ENCODE results near the gene ATP1A2.

The ATP1A2 gene

DNA sequence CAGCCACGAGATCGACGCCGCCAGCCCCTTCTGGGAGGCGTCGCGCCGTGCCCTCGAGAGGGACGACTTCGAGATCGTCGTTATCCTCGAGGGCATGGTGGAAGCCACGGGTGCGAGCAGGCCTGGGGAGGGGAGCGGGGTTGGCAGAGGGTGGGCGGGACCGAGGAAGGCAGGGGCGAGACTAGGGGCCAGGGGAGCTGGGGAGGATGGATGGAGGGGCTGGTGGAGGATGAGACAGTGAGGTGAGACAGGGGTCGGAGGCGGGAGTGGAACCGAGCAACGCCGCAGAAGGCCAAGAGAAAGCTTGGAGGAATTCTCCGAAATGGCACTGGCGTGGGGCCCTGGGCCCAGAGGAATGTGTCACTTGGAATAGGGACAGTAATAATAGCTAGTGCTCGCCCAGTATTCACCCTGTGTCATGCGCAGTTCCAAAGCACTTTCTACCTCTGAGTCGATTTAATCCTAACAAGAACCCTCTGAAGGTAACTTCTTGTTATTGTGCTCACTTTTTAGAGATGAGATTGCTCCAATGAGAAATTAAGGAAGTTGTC lies 30.7 kb upstream of the ATP1A2 start:
- DNase-seq (ENCODE audit: low read depth in 1 of 2, low spot score in 1 of 2) = no peak

DNA sequence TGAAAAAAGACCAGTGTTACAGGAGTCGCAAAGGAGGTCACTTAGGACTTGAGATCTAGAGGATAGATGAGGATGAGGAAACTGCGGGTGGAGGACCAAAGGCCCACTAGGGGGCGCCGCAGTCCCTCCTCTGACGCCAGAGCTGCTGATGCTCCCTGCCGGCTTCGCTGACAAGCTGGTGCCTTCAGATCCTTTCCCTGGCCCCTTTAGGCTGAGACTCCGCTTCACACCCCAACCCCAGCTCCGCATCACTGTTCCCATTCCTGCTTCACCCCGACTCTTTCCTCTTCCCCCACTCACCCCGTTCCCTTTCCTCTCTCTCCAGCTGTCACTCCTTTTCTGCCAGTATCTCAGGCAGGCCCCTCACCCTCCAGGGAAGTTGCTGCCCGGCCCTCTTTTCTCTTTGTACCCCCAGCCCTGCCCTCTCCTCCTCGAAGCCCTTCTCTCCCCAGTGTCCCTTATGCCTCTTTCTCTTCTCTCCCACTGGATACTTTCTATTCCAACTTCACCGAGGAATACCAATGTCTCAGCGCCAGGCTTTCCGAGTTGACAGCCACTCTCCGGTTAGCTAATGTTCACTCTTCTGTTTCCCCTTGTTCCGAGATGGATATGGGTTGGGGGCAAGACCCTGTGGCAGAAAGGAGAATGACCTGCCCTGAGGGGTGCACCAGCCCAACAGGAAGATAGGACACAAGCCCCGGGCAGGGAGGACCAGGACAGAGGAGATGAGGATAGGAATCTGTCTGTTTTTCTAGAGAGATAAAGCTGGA lies 29.7 kb upstream of the ATP1A2 start:
- DNase-seq (ENCODE audit: low read depth in 1 of 2, low spot score in 1 of 2) = peak; percentile 58 to 63

DNA sequence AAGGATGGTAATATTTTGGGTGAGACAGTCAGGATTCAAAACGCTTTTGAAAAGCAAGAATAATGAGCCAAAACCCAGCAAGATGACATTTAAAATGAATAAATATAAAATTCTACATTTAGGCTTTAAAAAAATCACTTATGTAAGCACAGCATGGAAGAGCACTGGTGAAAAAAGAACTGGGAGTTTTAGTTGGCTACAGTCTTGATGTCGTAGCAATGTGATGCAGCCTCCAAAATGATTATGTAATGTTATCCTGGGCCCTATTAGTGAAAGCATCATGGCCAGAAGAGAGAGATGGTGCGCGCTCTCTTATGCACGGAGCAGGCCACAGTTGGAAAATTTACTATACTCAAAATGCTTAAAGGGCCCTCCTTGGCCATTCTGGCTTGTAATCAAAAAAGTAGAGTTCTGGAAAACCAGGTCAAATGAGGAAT lies 29.1 kb upstream of the ATP1A2 start:
- no peak for DNase-seq (ENCODE audit: low read depth in 1 of 2, low spot score in 1 of 2)

DNA sequence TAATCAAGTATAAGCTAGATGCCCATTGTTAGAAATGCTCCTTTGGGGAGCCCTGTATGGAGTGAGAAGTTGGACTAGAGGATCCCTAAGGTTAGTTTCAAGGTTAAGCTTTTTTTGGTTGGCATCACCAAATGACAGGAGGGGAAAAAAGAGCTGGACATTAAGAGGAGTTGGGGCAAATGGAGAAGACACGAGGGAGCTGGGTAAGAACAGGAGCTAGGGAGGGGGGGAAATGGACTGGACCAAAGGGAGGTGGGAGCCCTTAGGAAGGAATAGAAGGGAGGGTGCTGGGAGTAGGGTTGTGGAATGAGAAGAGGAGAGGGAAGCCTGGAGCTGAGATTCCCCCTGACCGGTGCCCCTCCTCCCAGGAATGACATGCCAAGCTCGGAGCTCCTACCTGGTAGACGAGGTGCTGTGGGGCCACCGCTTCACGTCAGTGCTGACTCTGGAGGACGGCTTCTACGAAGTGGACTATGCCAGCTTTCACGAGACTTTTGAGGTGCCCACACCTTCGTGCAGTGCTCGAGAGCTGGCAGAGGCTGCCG lies 28.4 kb upstream of the ATP1A2 start:
- DNase-seq (ENCODE audit: low read depth in 1 of 2, low spot score in 1 of 2) = no peak

DNA sequence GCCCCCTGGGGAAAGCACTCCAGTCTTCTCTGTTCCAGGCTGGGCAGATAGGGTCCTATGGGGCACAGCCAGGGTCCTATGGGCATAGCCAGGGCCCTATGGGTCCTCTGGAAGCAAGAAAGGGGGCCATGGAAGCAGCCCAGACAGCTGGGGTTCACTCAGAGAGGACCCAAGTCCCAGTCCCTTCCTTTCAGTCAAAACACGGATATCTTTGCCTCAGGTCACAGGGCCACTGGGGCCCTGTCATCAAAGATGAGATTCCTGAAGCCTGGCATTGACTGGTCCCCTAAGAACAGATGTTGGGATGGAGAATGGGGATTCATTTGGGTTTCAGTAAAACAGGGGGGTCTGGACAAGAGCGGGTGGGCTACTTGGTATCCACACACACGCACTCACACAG lies 25.7 kb upstream of the ATP1A2 start:
- DNase-seq (ENCODE audit: low read depth in 1 of 2, low spot score in 1 of 2) = no peak

DNA sequence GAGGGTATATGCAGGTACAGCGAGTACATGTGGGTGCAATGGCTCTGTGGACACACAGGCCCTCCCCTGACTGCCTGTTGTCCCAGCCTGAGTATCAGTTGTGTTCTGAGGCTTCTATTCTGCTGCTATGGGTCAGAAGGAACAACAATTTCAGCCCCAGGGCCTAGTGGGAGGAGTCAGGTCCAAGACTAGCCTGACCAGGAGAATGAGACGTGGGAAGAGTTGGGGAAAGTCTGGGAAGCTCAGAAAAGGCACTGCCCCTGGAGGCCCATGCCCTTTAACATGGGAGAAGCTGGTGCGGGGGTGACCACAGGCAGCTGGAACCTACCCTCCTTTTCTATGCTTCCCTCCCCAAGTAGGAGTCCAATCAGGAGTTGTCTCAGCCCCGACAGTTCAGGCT lies 24.8 kb upstream of the ATP1A2 start:
- DNase-seq (ENCODE audit: low read depth in 1 of 2, low spot score in 1 of 2) = no peak

DNA sequence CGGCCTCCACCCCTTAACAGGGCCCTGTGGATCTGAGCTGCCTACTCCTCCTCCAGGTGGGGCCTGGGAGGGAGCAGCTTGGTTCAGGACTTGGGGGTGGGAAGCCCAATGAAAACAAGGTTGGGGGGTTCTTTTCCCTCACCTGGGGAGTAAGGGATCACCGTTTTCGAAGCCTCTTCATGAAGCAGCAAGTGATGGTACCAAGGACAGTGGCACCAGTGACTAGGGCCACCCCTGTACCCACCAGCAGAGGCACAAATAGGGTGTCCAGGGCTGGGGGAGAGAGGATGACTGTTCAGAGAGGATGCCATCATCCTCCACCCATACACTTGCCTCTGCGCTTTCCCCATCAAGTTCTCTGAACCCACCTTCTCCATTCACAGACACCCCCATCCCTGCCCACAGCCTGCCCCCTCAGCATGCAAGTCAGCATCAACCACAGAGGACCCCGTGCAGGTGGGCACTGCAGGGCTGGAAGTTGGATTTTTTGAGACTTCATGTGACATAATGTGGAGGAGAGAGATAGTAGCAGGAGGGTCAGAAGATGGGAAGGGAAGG lies 23.8 kb upstream of the ATP1A2 start:
- DNase-seq (ENCODE audit: low read depth in 1 of 2, low spot score in 1 of 2) = no peak

DNA sequence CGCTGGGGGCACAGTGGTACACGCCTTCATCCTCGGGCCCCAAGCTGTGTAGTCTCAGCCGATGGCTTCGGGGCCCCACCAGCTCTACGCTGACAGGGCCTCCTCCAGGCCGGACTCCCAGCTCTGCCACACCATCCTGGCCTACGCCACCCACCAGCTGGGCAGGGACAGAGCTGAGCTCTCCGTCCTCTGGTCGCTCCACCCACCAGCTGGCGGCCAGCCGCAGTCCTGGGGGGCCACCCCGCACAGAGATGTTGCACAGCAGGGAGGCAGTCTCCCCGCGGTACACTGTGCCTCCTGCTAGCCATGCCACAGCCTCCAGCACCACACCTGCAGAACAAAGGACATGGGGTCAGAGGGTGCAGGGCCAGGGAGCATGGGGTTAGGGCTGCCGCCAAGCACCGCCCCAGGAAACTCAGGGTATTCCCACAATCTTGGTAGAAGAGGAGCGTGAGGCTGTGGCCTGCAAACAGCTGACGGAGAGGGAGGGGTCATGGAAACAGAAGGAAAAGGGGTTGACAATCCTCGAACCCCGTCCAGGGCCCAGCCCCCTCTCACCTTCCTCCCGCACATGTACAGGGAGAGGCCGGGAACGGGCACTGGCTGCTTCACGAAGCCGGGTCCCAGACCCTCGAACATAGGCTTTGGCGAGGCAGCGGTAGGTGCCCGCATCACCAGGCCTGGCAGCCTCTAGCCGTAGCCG lies 23.0 kb upstream of the ATP1A2 start:
- DNase-seq (ENCODE audit: low read depth in 1 of 2, low spot score in 1 of 2) = no peak

DNA sequence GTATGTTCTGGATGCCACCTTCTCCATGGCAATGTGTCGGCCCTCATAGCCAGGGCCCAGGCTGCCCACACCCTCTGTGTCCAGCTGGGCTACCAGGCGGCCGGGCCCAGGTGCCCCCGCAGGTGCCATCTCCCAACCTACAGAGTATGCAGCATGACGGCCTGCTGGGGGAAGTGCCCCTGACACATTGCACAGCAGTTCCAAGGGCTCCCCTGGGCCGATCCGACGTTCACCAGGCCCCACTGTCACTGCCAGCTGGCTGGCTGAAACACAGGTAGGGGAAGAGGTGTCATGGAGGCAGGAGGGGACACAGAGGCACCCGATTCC lies 22.5 kb upstream of the ATP1A2 start:
- DNase-seq (ENCODE audit: low read depth in 1 of 2, low spot score in 1 of 2) = no peak

DNA sequence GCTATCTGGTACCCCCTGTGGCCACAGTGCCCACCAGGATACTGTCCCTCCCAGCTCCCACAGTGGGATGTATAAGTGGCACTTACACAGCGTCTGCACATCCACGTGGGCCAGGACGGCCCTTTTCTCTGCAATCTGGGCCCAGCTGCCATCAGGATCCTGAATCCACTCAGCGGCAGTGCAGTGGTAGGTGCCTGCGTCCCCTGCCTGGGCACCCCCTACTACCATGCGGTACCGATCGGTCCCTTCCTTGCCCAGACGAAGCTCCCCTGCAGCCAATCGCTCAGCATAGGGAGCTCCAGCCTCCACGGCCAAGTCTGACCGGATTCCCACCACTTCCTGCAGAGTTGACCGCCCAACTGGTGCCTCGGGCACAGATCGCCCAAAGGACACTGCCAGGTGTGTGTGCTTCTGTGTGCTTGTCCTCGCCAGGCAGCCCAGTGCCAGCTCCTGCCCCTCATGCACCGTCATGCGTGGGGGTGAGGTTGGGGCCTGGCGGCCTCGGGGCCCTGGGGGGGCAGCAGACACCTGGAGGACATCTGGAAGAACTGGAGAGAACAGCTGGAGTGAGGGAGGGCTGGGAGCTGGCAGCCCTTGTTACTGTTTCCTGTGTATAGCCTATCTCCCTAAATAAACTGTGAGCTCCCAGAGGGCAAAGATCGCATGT lies 21.8 kb upstream of the ATP1A2 start:
- DNase-seq (ENCODE audit: low read depth in 1 of 2, low spot score in 1 of 2) = no peak

DNA sequence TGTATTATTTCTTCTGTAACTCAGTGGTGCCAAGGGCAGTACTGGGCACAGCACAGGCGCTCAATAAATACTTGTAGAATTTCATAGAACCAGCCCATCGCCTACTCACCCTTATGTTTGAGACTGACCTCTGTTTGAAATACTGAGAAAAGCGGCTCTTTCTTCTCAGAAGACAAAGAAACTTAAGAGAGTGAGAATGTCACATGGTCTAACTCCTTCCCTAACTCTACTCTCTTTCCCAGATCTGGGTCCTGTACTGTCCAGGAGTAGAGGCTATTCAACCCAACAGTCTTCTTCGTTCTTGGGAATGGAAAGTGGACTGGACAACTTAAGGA lies 21.3 kb upstream of the ATP1A2 start:
- no peak for DNase-seq (ENCODE audit: low read depth in 1 of 2, low spot score in 1 of 2)

DNA sequence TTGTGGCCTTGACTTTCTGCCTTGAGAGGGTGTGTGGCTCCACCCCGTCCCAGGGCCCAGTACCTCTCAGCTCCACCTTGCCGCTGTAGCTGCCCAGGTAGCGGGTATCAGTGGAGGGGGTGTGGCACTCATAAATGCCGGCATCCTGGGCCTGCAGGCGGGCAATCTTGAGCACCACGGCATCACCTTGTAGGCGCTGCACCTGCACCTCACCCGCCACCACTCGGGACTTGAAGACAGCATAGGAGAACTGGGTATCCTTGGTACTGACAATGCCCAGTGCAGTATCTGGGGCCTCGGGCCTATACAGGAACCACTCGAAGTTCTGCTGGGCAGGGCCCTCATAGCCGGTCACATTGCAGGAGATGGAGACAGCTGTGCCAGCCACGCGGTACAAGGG lies 20.8 kb upstream of the ATP1A2 start:
- DNase-seq (ENCODE audit: low read depth in 1 of 2, low spot score in 1 of 2) = no peak

DNA sequence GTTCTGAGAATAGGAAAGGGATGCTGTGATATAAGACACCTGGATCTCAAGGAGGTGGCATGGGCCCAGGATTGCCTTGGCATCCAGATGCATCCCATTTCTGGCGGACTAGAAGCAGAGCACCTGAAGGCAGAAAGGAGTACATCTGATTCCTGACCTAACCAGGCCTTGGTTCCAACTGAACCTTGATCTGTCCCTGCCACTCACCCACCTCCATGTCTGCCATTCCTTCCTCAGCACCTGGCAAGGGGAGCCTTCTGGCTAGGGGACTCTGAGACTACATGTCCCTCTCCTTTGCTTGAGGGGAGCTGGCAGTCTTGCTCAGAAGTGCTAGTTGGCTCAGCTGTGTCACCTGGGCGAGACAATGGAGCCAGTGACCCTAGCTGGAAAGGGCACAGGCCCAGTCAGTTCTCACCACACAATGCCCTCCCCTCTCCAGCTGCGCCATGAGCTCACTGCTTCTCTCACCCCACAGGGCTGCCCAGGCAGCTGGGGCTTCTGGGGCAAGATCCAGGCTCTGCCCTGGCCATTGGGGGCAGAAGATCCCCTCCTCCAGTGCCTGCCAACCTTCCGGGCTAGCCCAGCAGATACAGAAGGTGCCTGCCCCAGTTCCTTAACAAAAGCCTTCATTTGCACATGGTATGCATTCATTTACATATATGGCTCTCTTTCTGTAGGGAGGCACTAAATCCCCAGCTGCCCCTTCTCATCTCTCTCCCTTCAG lies 20.0 kb upstream of the ATP1A2 start:
- no peak for DNase-seq (ENCODE audit: low read depth in 1 of 2, low spot score in 1 of 2)

DNA sequence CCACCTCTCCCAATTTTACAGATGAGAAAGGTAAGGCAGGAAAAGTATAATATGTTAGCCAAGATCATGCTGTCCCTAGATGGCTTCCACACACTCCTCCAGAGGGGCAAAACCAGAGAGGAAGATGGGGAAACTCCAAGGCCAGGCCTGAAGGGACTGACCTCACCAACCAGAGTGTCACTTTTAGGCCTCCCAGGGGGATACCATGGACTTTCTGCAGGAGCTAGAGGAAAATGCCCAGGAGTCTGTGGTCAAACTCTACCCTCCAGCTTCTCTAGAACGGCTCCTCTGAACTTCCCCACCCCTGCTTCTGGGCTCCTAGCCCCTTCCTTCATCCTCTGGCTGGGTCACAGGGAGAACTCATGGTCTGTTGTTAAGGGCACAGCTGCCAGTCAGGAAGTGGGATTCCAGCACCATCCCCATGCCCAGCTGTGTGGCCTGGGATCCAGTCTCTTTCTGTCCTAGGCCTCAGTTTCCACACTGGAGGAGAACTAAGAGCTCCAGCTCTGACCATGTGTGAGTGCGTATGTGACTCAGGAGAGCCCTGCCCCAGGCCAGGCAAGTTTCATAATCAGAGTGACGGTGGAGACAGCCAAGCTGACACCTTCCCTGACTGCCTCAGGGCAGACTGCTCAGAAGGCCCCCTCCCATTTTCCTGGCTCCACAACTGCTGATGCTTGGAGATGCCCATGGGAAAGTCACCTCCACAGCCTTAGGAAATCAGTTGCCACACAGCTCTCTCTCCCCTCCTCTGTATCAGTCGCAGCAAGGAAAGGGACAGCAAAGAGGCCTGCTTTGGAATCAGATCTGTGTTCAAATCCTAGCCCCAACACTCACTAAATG lies 19.1 kb upstream of the ATP1A2 start:
- DNase-seq (ENCODE audit: low read depth in 1 of 2, low spot score in 1 of 2) = no peak

DNA sequence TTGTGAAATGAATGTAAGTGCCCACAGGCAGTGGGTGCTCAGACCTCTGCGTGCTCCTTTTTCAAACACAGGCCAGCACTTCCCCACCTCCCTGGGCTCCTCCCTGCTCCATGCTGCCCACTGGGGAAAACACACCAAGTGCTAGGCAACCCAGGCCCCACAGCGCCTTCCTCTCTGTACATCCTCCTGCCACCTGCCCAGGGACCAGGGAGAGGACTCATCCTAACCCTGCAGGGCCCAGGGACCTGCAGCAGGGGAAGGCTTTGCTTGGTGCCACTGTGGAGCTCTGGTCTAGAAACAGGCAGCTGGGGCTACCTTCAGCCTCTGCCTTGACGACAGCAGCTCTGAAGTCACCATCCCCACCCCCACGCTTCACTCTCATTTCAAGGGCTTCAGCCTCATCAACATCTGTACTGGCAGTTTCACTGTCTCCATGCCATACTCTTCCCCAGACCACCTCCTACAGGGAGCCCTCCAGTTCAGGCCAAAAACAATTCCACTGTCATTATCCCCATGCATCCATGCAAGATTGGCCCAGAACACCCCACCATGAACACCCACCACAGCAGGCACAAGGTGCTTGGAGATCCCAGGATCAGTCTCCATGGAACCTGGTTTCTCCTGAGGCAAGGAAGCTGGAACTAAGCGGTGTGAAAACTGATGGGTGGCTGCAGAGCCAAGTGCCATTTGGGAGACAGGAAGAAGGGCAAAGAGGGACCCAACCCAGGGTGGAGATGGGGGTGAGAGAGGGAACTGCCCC lies 18.2 kb upstream of the ATP1A2 start:
- DNase-seq (ENCODE audit: low read depth in 1 of 2, low spot score in 1 of 2) = no peak

DNA sequence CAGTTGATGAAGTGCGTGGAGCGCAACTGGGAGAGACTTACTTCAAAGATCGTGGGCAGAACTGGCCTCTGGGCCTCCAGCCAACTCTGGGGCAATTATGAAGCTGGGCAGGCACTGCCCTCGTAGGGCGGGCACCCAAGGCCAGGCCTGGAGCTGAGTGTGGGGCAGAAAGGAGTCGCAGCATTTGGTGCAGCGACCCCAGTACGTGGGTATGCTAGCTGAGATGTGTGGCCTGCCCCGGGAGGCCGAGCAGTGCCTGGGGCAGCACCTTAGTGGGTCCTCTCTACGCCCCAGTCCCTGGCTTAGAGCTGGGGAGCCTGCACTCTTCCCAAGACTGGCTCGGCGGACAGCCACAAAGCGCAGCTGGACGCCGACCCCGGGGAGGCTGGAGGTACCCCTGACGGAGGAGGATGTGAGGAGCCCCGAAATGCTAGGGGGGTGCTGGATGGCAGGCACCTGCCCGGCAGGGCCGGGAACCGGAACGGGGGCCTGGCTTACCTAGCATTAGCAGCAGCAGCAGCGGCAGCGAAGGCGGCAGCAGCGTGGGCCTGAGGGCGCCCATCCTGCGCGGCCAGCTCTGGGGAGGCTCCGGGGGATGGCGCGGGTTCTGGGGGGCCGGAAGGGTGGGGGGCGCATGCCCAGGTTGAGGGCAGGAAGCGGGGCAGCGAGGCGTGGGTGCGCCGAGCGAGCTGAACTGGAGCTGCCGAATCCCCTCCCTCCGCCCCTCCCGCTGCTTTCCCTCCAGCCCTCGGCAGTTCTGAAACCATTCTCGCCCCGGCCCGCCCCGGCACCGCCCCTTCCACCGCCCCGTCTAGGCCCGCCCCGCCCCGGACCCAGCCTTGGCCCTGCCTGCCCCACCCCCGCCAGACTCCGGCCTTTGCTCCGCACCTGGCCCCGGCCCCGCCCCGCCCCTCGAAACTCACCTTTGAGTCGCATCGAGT lies 17.4 kb upstream of the ATP1A2 start, which contains the start of gene IGSF8:
TSS of gene IGSF8 (minus strand) at position 709 of the 941 bp plus-strand sequence. CDS start at position 562, 147 bp downstream.
- peak; percentile 88 to 94 for DNase-seq (ENCODE audit: low read depth in 1 of 2, low spot score in 1 of 2)

DNA sequence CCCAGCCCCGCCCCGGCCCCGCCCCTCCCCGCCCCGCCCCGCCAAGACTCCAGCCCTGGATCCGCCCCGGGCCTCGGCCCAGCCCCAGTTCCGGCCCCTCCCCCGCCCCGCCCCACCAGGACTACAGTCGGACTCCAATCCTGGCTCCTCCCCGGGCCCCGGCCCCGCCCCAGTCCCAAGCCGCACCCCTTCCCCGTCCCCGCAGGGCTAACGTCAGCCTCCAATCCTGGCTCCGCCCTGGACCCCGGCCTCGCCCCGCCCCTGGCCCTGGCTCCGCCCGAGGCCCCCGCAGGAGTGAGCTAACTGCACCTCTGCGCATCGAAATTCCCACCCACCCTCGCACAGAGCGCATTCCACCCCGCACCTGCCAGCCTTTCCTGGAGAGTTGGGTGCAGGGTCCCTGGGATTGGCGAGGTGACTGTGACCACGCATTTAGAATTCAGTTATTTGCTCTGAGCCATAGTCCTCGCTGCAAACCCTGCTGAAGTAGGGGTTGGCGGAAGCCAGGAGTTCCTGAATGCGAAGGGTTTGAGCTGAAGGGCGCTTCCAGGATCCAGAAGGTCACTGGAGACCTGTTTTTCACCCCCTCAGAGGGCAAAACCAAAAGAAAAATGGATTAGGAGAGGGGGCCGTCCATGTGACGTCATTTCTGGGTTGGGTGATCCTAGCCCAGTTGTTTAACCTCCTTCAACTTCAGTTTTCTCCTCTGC lies 16.6 kb upstream of the ATP1A2 start:
- DNase-seq (ENCODE audit: low read depth in 1 of 2, low spot score in 1 of 2) = peak; percentile 97 to 99

All from activated T-helper 1 cell treated with anti-CD3 and anti-CD28 coated beads, Interleukin-2, amount 50 U/mL, for 16 hours (primary cell).